Loucy (cell line): Measurements from ENCODE around the gene PLA2G5.

Experiments
- H2AFZ ChIP-seq: fragments of 200-600 bp; sonication (generic); 2 replicates; pipeline ENCODE4 v1.6.0; 2016; ENCODE audit warnings: antibody characterized with exemption, mild to moderate bottlenecking, low read length, moderate library complexity
- H3F3A ChIP-seq: fragments of 200-600 bp; 2 replicates; pipeline ENCODE4 v1.6.0; 2016; ENCODE audit warnings: antibody characterized with exemption, low read depth, mild to moderate bottlenecking
- H3K27me3 ChIP-seq: fragments of 200-600 bp; sonication (generic); 2 replicates; pipeline ENCODE4 v1.6.1; 2014; ENCODE audit warnings: low read length, mild to moderate bottlenecking; ENCODE audit not compliant: insufficient read depth, poor library complexity, severe bottlenecking
- H3K36me3 ChIP-seq: fragments of 200-600 bp; sonication (generic); 2 replicates; pipeline ENCODE4 v1.6.1; 2016; ENCODE audit warnings: low read length; ENCODE audit not compliant: insufficient read depth
- H3K4me1 ChIP-seq: fragments of 200-600 bp; sonication (generic); 2 replicates; pipeline ENCODE4 v1.5.1; 2014; ENCODE audit warnings: low read length, mild to moderate bottlenecking; ENCODE audit not compliant: insufficient read depth, poor library complexity, severe bottlenecking
- H3K4me2 ChIP-seq: fragments of 200-600 bp; sonication (generic); 2 replicates; pipeline ENCODE4 v1.6.0; 2014; ENCODE audit warnings: antibody characterized with exemption, low read length, low read depth, mild to moderate bottlenecking; ENCODE audit not compliant: poor library complexity, severe bottlenecking
- H3K4me3 ChIP-seq: fragments of 200-600 bp; sonication (generic); 2 replicates; pipeline ENCODE4 v1.5.1; 2014; ENCODE audit warnings: low read length, mild to moderate bottlenecking, mixed read lengths; ENCODE audit not compliant: poor library complexity, severe bottlenecking
- H3K79me2 ChIP-seq: fragments of 200-600 bp; sonication (generic); 2 replicates; pipeline ENCODE4 v1.6.1; 2014; ENCODE audit warnings: low read length; ENCODE audit not compliant: insufficient read depth
- H3K9ac ChIP-seq: fragments of 200-600 bp; sonication (generic); 2 replicates; pipeline ENCODE4 v1.6.0; 2014; ENCODE audit warnings: mild to moderate bottlenecking, low read depth, low read length, moderate library complexity; ENCODE audit not compliant: poor library complexity, severe bottlenecking
- H3K9me2 ChIP-seq: fragments of 200-600 bp; sonication (generic); replicated peaks from 2 replicates; pipeline ENCODE4 v1.6.1; 2016; ENCODE audit warnings: low read depth, low read length, mixed read lengths
- H3K9me3 ChIP-seq: fragments of 200-600 bp; sonication (generic); 2 replicates; pipeline ENCODE4 v1.6.1; 2014; ENCODE audit warnings: mild to moderate bottlenecking, antibody characterized with exemption, low read length, low read depth; ENCODE audit not compliant: insufficient read depth
- H4K20me1 ChIP-seq: fragments of 200-600 bp; sonication (generic); 2 replicates; pipeline ENCODE4 v1.6.0; 2014; ENCODE audit warnings: antibody characterized with exemption, low read length, mild to moderate bottlenecking; ENCODE audit not compliant: insufficient read depth, poor library complexity, severe bottlenecking
- EZH2phosphoT487 ChIP-seq: fragments of 200-600 bp; IDR thresholded peaks from 2 replicates; pipeline ENCODE4 v1.6.1; 2018; ENCODE audit warnings: antibody characterized with exemption, mild to moderate bottlenecking, moderate library complexity, borderline replicate concordance
- TF ChIP-seq, protein P1 (sequence below): fragments of 200-600 bp; sonication (generic); conservative IDR thresholded peaks from 2 replicates; pipeline ENCODE4 v1.5.1; 2014; ENCODE audit warnings: mild to moderate bottlenecking, antibody characterized with exemption, low read length

PLA2G5 gene

DNA sequence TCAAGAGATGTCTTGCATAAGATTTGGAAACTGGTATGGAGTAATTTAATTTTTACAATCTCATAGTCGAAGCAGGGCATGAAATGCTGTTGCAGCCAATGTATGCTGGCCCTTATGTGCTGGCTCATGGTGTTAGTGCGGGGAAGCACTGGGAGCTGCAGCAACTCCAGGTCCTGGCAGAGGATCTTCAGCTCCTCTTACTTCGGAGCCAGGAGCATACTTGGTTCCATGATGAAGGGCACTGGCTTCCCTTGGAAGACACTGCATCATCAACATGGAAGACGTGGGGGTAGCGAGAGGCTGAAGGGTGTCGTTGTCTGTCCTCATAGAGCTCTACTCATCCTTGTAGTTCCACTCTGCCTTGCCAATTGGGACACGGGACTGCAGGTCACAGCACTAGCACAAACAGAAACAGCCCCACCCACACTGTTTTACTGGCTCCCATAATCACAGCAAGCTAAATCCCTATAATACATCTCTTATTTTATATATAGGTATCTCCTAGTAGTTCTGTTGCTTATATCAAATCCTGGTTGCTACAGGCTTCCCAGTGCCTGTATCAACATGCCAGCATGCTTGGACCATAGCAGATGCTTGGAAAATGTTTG, 26.9 kb downstream of the PLA2G5 start:
- Histone ChIP-seq H3K27me3 (no peaks in the 10 kb centered on the region), H3F3A (no peaks in the 10 kb centered on the region), H4K20me1 (no peaks in the 10 kb centered on the region), H3K4me1 (no peaks in the 10 kb centered on the region), H3K4me3 (no peak overlapping the region), H3K4me2 (no peak overlapping the region), H3K9ac (no peak overlapping the region), H3K36me3 (no peaks in the 10 kb centered on the region), H2AFZ (no peak overlapping the region), H3K9me3 (no peaks in the 10 kb centered on the region), H3K9me2 (no peaks in the 10 kb centered on the region), H3K79me2 (no peaks in the 10 kb centered on the region)
- TF ChIP-seq, protein P1, sequence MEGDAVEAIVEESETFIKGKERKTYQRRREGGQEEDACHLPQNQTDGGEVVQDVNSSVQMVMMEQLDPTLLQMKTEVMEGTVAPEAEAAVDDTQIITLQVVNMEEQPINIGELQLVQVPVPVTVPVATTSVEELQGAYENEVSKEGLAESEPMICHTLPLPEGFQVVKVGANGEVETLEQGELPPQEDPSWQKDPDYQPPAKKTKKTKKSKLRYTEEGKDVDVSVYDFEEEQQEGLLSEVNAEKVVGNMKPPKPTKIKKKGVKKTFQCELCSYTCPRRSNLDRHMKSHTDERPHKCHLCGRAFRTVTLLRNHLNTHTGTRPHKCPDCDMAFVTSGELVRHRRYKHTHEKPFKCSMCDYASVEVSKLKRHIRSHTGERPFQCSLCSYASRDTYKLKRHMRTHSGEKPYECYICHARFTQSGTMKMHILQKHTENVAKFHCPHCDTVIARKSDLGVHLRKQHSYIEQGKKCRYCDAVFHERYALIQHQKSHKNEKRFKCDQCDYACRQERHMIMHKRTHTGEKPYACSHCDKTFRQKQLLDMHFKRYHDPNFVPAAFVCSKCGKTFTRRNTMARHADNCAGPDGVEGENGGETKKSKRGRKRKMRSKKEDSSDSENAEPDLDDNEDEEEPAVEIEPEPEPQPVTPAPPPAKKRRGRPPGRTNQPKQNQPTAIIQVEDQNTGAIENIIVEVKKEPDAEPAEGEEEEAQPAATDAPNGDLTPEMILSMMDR, result no peak
- no peak for TF ChIP-seq EZH2phosphoT487

- no peaks in the 10 kb centered on the region for H3F3A ChIP-seq
- peak overlapping the region; percentile 32 for H3K4me2 ChIP-seq
- H4K20me1 ChIP-seq, result no peaks in the 10 kb centered on the region
- no peaks in the 10 kb centered on the region for H3K27me3 ChIP-seq
- TF ChIP-seq, protein P1, result no peak
- no peak for TF ChIP-seq EZH2phosphoT487
- no peaks in the 10 kb centered on the region for H3K36me3 ChIP-seq
- H3K79me2 ChIP-seq, result no peaks in the 10 kb centered on the region
- H3K9me2 ChIP-seq, result no peaks in the 10 kb centered on the region
- H3K9me3 ChIP-seq, result no peaks in the 10 kb centered on the region
- no peak overlapping the region for H3K4me3 ChIP-seq
- H2AFZ ChIP-seq, result no peak overlapping the region
- H3K4me1 ChIP-seq, result no peaks in the 10 kb centered on the region
- H3K9ac ChIP-seq, result no peak overlapping the region
Observed at GRCh38 chr1:20099533-20099932, 29.5 kb downstream of the PLA2G5 start.

DNA sequence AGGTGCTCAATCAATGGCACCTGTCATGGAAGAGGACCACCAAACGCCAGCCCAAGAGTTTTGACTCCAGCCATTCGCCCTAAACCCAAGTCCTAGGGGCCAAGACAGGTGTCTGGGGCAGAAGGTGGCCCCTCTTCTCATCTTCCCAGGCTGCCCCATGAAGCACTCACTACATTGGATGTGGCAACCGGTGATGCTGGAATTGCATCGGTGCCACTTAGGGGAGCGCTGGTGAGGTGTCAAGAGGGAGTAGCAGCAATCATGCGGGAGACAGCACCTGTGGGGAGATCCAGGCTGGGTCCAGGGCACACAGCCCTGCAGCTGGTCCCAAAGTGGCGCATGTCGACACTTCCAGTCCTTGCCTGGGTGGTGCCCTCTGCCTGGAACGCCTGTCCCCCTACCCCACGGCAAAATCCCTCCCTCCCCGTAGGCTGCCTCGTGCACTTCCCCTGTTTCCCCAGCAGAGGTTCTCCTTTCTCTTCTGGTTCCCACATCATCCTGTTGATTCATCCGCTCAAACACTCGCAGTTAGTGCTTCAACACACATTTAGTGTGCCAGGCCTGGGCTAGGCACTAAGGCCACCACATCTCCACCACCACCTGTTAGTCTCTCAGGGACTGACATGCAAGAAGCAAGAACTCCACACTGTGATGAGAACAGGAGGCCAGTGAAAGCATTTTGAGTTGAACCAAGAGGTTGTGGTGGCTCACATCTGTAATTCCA, 30.8 kb downstream of the PLA2G5 start:
- Histone ChIP-seq H3K9me3 (no peaks in the 10 kb centered on the region), H3K79me2 (no peaks in the 10 kb centered on the region), H3K27me3 (no peaks in the 10 kb centered on the region), H4K20me1 (no peaks in the 10 kb centered on the region), H3K4me3 (no peak overlapping the region), H3F3A (no peaks in the 10 kb centered on the region), H2AFZ (no peak overlapping the region), H3K9ac (no peak overlapping the region), H3K4me2 (no peak overlapping the region), H3K9me2 (no peaks in the 10 kb centered on the region), H3K4me1 (no peaks in the 10 kb centered on the region), H3K36me3 (no peaks in the 10 kb centered on the region)
- TF ChIP-seq, protein P1, result peak; percentile 72
- TF ChIP-seq EZH2phosphoT487, result no peak
